SK-N-DZ (cell line): ENCODE measurements around the gene CLDN22.
"Not testable (repeated sequence)": the region's sequence is repeated elsewhere in the genome, so short reads cannot be mapped to it uniquely, and the experiment has no call there.

Source experiments
- DNase-seq: peaks from one replicate; pipeline ENCODE4 v3.0.0-alpha.2; 2015; ENCODE audit warnings: low spot score

Gene CLDN22

DNA sequence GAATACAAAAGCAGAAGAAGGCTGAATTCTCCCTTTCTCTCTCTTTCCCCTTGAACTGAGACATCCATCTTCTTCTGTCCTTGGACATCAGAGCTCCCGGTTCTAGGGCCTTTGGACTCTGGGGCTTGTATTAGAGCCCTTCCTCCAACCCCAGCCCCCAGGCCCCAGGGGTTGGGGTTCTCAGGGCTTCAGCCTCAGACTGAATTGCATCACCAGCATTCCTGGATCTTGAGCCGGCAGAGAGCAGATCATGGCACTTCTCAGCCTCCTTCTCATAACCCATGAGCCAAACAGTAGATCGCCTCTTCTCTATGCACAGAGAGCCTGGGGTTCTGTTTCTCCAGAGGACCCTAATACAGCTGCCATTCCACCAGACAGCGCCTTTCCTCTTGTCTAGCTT is 27.5 kb upstream of the CLDN22 start:
- no peak for DNase-seq

DNA sequence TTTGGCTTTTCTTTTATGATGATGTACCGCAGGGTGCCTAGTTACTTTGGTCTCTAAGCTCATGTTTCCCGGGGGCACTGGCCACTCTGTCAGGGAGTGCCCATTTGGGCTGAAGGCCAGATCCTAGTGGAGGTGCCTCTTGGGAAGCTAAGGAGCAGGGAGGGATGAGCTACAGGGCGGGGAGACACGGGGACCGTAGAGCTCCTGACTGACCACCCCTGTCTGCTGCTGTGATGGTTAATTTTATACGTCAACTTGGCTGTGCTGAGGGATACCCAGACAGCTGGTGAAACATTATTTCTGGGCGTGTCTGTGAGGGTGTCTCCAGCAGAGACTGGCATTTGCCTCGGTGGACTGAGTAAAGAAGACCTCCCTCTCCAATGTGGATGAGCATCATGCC is 27.1 kb upstream of the CLDN22 start:
- DNase-seq, result no peak

DNA sequence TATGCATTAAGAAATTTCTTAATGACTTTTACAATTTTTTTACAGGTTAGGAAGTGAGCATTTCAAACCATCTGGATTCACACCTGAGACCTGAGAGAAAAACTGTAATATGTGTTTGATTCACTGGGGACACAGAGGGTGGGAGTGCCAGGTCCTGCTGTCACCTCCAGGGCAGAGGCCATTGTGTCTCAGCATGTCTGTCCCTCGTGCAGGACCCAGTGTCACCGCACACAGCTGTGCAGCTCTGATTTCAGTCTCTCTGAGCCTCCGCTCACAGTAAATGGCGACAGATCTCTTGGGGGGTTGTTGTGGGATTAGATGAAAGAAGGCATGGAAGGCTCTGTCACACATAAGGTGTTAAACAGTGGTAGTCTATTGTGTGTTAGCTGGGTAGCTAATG is 25.2 kb upstream of the CLDN22 start:
- DNase-seq, result no peak

DNA sequence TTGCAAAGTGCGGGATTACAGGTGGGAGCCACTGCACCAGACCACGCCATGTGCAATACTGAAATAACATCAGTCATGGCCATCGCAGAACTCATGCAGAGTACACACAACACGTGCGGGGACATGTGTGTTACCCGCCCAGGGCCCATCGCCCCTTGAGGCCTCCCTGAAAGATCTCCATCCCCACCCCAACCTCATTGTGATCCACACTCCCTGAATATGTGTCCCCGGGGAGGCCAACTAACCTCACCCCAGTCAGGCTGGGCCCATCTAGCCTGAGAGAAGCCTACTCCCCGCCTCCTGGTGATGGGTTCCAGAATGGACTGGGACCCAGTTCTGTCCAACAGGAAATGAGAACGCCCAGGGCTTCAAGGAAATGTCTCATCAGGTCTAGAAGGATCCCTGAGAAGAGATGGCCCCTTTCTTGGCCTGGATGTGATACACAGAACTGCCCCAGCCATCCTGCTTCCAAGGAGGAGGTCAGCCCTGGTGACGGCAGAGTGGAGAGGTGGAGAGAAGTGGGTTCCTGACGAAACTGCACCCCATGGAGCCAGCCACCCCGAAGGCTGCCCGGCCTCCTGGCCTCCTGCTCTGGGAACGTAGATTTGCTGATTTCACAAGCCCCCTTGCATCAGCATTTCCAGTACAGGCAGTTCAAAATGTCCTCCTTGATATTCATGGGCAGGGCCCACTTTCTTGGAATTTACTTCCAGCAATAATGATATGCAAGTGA is 24.6 kb upstream of the CLDN22 start:
- DNase-seq, result no peak

DNA sequence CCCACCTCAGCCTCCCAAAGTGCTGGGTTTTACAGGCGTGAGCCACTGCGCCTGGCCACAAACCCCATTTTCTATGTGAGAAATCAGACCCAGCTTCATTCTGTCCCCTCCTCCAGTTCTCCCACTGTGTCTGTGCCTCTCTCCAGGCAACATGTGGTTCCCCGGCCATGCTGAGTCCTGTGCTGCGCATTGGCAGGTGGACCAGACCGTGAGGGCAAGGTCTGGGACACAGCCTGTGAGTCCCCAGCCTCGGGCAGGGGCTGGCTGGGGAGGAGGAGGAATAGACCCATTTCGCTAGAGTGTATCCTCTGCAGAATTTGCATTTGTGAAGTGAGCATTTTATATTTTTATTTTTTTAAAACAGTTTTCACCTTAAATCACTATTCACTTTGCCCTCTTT is 23.7 kb upstream of the CLDN22 start:
- no peak for DNase-seq

DNA sequence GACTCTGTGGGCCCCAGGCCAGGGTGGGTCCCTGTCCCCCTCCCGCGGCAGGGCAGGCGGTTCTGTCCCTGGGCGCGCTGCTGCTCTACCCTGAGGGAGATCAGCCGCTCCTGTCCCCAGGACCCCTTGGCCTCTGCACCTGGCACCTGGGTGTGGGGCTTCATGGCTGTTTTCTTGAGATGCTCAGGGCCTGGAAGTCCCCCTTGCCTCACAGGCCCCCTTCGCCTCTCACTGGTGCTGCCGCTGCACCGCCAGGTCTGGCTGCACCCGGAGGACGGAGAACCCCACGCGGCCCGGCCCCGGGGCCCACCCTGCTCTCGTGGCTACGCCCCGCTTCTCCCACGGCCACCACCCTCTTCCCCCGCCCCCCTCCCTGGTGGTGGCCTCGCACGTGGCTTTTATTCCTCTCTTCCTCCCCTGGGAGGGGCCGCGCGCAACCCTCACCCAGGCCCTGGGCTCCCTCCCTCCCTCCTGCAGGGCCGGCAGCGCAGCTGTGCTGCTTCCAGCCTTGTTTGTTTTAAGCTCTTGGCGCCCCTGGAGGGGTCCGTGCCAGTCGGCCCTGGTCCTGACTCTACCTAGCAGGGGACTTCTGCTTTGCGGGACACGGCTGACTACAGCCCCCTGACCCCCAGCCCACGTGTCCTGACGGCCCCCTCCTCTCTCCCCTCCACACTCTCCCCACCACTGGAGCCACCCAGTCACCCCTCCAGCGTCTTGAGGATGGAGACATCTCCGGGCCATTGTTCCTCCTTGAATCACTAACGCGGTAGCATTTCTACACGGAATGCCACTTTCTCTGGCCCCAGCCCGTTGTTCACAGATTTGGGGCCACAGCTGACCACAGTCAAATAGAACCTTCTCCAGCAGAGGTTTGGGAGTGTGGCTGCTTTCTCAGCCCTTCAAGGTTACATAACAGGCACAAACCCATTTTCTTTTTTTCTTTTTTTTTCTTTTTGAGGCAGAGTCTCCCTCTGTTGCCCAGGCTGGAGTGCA is 22.8 kb upstream of the CLDN22 start:
- peak; percentile 39 for DNase-seq

DNA sequence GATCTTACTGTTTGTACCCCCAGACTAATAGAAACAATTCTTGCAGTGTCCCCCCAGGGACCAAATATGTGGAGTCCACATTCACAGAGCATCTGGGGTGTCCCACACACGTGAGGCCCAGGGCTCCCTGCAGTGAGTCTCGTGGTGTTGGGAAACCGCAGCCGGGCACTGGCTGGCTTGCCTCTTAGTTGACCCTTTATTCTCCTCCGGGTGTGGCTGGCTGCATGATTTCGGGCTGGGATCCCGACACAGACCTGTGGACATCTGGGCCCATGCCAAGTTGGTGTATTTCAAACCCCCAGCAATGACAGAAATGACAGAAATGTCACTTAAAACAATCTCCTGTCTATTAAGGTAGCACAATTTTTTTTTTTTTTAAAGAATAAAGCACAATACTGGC is 17.8 kb upstream of the CLDN22 start:
- no peak for DNase-seq

DNA sequence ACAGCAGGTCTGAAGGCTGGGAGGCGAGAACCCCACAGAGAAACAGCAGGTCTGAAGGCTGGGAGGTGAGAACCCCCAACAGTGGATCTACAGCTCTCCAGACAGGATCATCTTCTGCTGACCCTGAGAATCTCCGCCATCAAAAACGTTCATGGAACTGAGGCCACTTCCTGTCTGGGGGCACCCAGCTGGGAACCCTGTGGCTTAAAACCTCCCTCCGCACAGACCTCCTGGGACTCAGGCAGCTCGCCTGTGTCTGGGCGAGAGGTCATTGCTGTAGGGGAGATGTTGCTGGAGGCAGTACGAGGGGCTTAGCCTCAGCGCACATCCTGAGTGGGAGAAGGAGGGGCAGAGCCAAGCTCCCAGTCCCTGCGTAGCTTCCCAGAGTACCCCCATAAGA is 17.3 kb upstream of the CLDN22 start:
- DNase-seq, result no peak

DNA sequence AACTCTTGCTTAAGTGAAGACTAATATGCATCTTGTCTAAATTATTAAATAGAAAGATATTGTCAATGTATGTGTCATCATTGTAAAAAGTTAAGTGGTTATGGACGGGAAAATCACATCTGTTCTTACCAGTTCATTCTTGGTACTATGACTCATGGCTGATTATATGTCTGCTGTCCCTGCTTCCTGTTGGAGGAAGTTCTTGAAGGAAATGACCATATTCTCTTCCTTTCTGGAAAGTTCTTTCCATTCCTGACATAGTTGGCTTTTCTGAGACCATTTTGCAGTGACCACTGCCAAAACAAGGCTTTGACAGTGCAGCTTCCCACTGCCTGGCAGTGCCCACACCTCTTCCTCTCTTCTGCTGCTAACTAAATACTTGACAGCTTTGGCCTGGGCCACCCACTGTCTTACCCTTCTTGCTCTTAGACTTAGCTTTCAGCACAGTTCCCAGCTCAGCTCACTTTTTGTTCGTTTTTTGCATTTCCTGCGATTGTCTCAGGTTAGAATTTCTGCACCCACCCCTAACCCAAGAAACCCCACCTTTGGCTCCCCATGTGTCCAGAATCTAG is 15.4 kb upstream of the CLDN22 start:
- DNase-seq, result no peak

DNA sequence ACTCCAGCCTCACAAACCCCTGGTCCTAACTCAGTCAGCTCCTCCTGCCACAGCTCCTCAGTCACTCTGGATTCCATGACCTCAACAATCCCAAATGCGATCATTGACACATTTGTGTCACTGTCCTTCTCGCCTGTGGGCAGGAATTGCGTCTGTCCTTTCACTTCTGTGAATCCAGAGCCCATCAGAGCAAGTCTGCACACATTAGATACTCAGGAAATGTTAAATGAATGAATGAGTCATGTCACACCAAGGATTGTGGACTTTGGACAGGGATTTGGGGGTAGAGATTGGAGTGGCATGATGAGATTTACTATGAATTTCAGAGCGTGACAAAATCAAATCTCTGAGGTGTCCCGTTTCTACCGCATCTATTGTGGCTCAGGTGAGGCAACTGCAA is 13.9 kb upstream of the CLDN22 start:
- no peak for DNase-seq

DNA sequence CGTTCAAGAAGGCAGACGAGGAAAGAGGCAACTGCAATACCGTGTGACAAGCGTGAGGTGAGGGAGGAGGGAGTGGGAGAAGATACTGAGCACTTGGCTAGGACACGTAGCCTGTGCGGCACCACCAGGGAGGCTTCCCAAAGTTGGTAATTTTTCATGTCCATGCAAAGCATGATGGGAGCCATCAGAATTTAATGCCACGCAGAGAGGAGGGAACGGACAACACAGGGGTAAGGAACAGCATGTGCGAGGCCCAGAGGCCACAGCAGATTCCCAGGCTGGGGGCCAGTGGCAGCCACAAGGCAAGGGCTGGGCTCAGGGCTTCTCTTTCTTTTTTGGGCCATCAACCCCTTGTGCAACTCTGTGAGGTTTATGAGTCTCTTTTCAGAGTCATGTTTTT is 13.1 kb upstream of the CLDN22 start:
- DNase-seq, result no peak

DNA sequence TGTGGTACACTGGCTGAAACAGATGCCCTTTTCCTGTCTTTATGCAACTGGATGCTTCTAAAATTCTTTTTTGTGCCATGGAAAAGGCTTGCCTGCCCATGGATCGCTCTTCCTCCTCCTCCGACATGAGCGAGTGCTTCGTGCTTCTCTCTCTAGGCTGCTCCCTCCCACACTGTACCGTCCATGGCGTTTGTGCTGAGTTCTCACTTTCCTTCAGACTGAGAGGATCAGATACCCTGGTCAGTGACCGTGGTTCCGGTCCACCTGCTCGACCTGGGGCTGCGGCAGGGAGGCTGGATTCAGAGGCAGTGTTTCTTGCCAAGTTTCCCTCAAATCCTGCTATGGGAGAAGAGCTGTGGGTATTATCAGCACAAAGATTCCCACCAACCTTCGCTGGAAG is 12.4 kb upstream of the CLDN22 start:
- DNase-seq, result no peak

DNA sequence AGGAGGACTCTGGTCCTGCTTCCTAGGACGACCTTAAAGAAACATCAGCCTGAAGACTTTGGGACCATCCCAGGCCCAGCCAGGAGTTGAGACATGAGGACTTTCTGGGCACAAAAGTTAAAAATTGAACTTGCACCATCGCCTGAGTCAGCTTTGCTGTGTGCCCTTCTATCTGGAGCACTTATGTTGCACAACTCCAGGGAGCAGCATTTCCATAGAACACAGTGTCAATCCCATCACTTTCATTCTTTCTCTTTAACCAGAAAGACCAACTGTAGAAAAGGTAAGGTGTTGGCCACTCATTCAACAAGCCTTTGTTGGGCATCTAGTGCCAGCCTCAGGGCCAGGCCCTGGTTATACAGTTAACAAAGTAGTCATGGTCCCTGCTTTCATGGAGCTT is 10.8 kb upstream of the CLDN22 start:
- DNase-seq, result no peak

DNA sequence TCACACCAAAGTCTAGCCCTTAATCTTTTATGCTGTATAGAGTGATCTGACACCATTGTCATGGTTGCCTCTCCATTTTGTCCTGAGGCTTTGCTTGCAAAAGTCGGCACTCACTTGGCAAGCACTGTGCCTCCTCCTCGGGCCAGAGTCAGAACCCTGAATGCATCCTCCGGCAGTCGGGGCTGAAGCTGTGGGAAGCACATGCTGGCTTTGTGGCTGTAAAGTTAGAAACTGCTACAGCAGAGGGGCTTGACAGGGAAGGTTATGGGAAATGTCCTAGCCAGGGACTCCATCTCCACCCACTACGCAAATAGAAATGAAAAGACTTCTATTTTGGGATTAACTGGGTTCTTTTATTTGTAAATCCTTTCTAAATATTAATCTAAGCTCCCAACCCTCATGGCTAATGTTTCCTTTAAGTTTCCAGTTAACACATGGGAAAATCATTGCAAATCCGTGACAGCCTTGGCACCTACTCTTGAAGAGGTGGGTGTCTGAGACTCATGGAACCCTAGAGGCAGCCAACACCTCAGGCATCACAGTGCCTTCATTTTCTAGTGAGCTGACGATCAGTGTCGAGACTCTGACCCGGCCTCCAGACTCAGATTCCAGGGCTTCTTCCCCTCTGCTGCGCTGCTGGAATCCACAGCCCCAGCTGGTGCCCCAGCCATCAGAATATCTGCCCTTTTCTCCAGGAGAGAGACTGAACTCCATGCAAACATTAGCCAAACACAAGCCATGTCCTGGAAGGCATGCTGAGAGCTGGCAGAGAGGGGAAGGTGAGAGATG is 10.1 kb upstream of the CLDN22 start:
- no peak for DNase-seq

DNA sequence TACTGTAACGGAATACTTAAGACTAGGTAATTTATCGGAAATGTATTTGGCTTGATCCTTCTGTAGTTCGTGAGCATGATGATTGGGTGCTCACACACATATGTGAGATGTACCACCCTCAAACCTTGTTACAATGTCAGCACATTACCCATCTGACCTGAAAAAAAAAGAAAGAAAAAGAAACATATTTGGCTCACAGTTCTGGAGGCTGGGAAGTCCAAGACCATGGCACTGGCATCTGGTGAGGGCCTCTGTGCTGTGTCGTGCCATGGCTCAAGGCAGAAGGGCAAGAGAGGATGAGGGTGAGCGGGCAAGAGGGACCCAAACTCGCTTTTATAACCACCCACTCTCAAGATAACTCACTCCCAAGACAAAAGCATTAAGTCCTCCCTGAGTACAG is 9.2 kb upstream of the CLDN22 start:
- no peak for DNase-seq

DNA sequence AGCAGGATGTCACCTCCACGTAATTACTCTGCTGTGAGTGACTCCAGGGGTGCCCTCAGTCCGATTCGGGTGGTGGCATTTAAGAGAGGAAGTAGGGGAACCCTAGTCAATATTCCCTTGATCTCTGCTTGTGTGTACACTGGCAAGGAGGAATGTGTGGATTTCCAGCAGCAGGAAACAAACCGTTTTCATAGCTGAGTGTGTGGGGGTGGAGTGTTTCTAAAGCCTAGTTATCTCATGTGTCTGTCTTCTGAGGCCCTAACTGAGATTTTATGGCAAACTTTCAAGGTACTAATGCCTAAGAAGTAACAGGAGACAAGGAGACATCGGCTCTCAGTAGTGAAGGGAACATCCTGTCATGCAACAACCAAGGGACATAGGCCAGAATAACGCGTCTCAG is 8.8 kb upstream of the CLDN22 start:
- DNase-seq, result no peak

DNA sequence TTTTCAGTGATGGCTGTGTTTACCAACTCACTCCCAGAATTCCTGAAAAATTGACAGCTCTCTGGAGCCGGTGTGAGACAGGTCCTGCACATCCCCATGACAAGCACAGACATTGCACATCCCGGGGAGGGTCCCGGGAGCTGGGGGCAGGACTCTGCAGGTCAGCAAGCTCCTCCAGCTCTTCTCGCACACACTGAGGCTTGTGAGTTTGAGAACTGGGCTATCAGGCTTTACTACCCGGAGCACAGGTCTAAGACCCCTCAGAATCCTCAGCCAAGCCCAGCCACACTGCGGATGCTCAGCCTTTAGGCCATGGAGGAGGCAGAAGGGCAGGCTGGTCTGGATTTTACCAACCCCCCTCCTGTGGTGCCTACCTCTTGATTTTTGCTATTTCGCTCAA is 7.8 kb upstream of the CLDN22 start:
- DNase-seq, result no peak

DNA sequence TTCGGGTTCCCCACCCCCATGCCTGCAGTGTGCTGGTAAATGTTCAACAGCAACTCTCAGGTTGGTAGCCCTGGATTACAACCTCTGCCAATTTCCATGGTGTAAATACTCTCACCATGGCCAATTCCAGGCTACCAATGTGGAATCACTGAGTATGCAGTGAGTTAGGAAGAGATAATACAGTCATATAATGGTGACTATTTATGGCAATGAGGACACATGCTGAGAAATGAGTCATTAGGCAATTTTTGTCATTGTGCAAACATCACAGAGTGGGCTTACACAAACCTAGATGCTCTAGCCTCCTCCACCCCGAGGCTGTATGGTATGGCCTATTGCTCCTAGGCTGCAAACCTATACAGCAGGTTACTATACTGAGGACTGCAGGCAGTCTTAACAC is 6.8 kb upstream of the CLDN22 start:
- DNase-seq, result no peak

DNA sequence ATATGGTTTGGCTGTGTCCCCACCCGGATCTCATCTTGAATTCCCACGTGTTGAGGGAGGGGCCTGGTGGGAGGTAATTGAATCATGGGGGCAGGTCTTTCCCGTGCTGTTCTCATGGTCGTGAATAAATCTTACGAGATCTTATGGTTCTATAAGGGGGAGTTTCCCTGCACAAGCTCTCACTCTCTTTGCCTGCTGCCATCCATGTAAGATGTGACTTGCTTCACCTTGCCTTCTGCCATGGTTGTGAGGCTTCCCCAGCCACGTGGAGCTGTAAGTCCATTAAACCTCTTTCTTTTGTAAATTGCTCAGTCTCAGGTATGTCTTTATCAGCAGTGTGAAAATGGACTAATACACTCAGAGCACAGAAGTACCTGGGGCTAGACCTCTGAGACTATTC is 6.3 kb upstream of the CLDN22 start:
- DNase-seq, result not testable (repeated sequence)

DNA sequence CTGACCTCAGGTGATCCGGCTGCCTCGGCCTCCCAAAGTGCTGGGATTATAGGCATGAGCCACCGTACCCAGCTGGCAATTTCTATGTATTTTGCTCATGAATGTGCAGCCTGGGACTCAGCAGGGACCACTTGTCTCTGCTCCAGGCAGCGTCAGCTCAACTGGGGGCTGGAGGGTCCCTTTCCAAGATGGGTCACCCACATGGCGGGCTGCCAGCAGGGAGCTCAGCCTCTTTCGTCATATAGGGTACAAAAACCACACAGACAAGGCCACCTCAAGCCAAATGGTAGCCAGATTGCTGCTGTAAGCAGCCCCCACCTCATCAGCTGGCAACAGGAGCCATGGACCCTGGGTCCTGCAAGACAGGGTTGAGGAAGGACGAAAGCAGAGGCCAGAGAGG is 4.5 kb upstream of the CLDN22 start:
- DNase-seq, result no peak

DNA sequence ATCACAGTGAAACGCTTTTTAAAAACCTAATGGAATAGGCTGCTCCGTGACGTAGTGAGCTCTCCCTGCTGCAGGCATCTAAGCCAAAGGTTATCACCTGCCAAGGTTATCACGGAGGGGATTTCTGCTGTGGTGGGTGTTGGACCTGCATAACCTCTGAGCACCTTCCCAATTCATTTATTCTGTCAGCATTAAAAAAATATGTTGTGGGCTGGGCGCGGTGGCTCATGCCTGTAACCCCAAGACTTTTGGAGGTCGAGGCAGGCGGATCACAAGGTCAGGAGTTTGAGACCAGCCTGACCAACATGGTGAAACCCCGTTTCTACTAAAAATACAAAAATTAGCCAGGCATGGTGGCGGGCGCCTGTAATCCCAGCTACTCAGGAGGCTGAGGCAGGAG is 4.0 kb upstream of the CLDN22 start:
- DNase-seq, result not testable (repeated sequence)

DNA sequence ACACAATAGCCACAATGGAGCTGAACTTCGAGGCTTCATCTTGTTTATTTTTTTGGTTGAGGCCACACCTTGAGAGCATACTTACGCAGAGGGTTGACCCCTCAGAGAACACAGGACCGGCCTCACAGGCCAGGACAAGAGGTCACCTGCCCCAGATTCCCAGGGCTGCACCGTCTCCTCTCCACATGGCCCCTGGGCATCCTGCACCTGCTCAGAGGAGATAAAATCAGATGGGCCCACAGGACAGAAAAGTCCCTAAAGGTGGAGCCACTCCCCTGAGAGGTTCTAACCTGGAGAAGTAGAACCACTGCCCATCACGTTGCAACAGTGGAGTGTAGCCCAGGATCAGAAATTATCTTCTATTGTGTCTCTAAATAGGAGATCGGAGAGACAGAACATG is 3.2 kb upstream of the CLDN22 start:
- DNase-seq, result no peak
